Amniotic stem cell (primary cell): Measurements from ENCODE around the gene DDX4.

Experiments used
- DNase-seq: peaks from one replicate; lab custom pipeline; 2025; lab: John Stamatoyannopoulos, UW

The DDX4 gene

GRCh38 chr5:55823151-55823796, 85.4 kb downstream of the DDX4 start:
- DNase-seq: no peak

- no peak for DNase-seq
Observed at GRCh38 chr5:55829956-55830355, 92.1 kb downstream of the DDX4 start.

GRCh38 chr5:55832446-55832845, 94.6 kb downstream of the DDX4 start:
- no peak for DNase-seq

- DNase-seq: no peak
Observed at GRCh38 chr5:55836191-55836590, 98.3 kb downstream of the DDX4 start.

- no peak for DNase-seq
Observed at GRCh38 chr5:55841976-55842375, 104.1 kb downstream of the DDX4 start.

GRCh38 chr5:55847837-55848236, 110.0 kb downstream of the DDX4 start:
- DNase-seq: no peak

GRCh38 chr5:55848783-55849182, 110.9 kb downstream of the DDX4 start:
- DNase-seq: no peak

- DNase-seq: peak; percentile 75
Observed at GRCh38 chr5:55850839-55851674, 113.2 kb downstream of the DDX4 start, which contains the start of gene IL31RA. Gene IL31RA (plus strand): TSS chr5:55851357. CDS start chr5:55851571, 214 bp downstream.

- no peak for DNase-seq
Observed at GRCh38 chr5:55851675-55851979, 113.8 kb downstream of the DDX4 start.

GRCh38 chr5:55852503-55852902, 114.6 kb downstream of the DDX4 start:
- DNase-seq: no peak

GRCh38 chr5:55853041-55853670, 115.3 kb downstream of the DDX4 start:
- no peak for DNase-seq

- no peak for DNase-seq
Observed at GRCh38 chr5:55853818-55854217, 116.0 kb downstream of the DDX4 start.

GRCh38 chr5:55855509-55855908, 117.6 kb downstream of the DDX4 start:
- DNase-seq: no peak

- DNase-seq: no peak
Observed at GRCh38 chr5:55856516-55857246, 118.8 kb downstream of the DDX4 start.

GRCh38 chr5:55857247-55857640, 119.4 kb downstream of the DDX4 start:
- DNase-seq: no peak

GRCh38 chr5:55858104-55858503, 120.2 kb downstream of the DDX4 start:
- no peak for DNase-seq

- DNase-seq: no peak
Observed at GRCh38 chr5:55860288-55860687, 122.4 kb downstream of the DDX4 start.

- DNase-seq: no peak
Observed at GRCh38 chr5:55860709-55861108, 122.8 kb downstream of the DDX4 start.

GRCh38 chr5:55864606-55865541, 127.0 kb downstream of the DDX4 start:
- DNase-seq: no peak

GRCh38 chr5:55865831-55866230, 128.0 kb downstream of the DDX4 start:
- no peak for DNase-seq

- DNase-seq: no peak
Observed at GRCh38 chr5:55866485-55866884, 128.6 kb downstream of the DDX4 start.
